HepG2 (cell line): Measurements from ENCODE around the gene PRKN. TPM values are rescaled to one million over a fixed set of nuclear protein-coding genes. Genes with fewer than 3 reads are reported as not detected.

ENCODE experiments used
- ATAC-seq: fragments of 200-7000 bp; cut with Tn5 transposase; 3 replicates; pipeline ENCODE4 v1.9.1; 2020; ENCODE audit warnings: mild to moderate bottlenecking, moderate library complexity
- BruUV-seq: library from RNA; stranded (reverse); fragments of 400-500 nt; replicated peaks from 2 replicates; lab custom pipeline; 2021; lab: Mats Ljungman, UMichigan
- CTCF ChIA-PET: fragments of 300-600 bp; formaldehyde crosslinking; extraction: SDS; loops from one replicate; lab custom pipeline; 2021; ENCODE audit warnings: low total read pairs, inconsistent platforms, low intra/inter-chr PET ratio; lab: Yijun Ruan, JAX
- POLR2A ChIA-PET: fragments of 350-600 bp; sonication (Branson Sonifier 250); formaldehyde crosslinking; loops from one replicate; lab custom pipeline; 2020; ENCODE audit warnings: antibody characterized with exemption, inconsistent platforms; lab: Yijun Ruan, JAX
- DNase-seq: peaks from one replicate; pipeline ENCODE4 v3.0.0-alpha.2; 2015; ENCODE audit warnings: low spot score
- FAIRE-seq: peaks from 3 replicates; lab custom pipeline; 2011; peaks lifted over from hg19 to GRCh38; lab: Jason Lieb, UNC
- H2AFZ ChIP-seq: one replicate; pipeline ENCODE4 v1.6.1; 2011; ENCODE audit warnings: low read length, inconsistent platforms
- H3K27ac ChIP-seq: fragments of 300-600 bp; 3 replicates; pipeline ENCODE4 v1.8.0; 2011; ENCODE audit warnings: mixed run types, mild to moderate bottlenecking, mixed read lengths, low read length, inconsistent platforms; ENCODE audit not compliant: insufficient read depth; ENCODE audit errors: extremely low read length
- H3K27me3 ChIP-seq, 2 experiments: fragments of 200-600 bp in 1 of 2; 2 replicates in 1 of 2; 3 replicates in 1 of 2; pipeline versions ENCODE4 v1.6.0 to v1.8.0; 2011; ENCODE audit warnings: low read length in 2 of 2, mild to moderate bottlenecking in 2 of 2, moderate library complexity in 2 of 2, inconsistent platforms in 1 of 2; ENCODE audit not compliant: insufficient read depth in 2 of 2, control insufficient read depth in 1 of 2
- H3K36me3 ChIP-seq, 2 experiments: fragments of 200-600 bp in 1 of 2; replicated peaks in 1 of 2; 2 replicates in 1 of 2; 3 replicates in 1 of 2; pipeline versions ENCODE4 v1.5.1 to v1.8.0; 2011; ENCODE audit warnings: low read length in 2 of 2, inconsistent platforms in 1 of 2; ENCODE audit not compliant: insufficient read depth in 2 of 2, control insufficient read depth in 1 of 2
- H3K4me1 ChIP-seq: 2 replicates; pipeline ENCODE4 v1.5.1; 2012; ENCODE audit warnings: low read length, inconsistent platforms; ENCODE audit not compliant: insufficient read depth
- H3K4me2 ChIP-seq: 2 replicates; pipeline ENCODE4 v1.6.0; 2011; ENCODE audit warnings: low read depth, low read length, inconsistent platforms
- H3K4me3 ChIP-seq, 3 experiments: fragments of 200-600 bp in 1 of 3; sonication (generic), shearing (Covaris generic) in 1 of 3; replicated peaks in 1 of 3; 2 replicates each; pipeline ENCODE4 v1.5.1; 2011 to 2016; ENCODE audit warnings: low read length in 3 of 3, inconsistent platforms in 2 of 3, low read depth in 2 of 3, mild to moderate bottlenecking in 2 of 3, control low read depth in 1 of 3, mixed read lengths in 1 of 3; ENCODE audit not compliant: insufficient read depth in 1 of 3
- H3K79me2 ChIP-seq: one replicate; pipeline ENCODE4 v1.6.1; 2011; ENCODE audit warnings: low read length, inconsistent platforms; ENCODE audit not compliant: insufficient read depth
- H3K9ac ChIP-seq: 2 replicates; pipeline ENCODE4 v1.6.0; 2011; ENCODE audit warnings: mild to moderate bottlenecking, low read depth, low read length, inconsistent platforms; ENCODE audit not compliant: insufficient read depth
- H3K9me3 ChIP-seq: 2 replicates; pipeline ENCODE4 v1.5.1; 2012; ENCODE audit warnings: mild to moderate bottlenecking, low read length
- H4K20me1 ChIP-seq: 2 replicates; pipeline ENCODE4 v1.6.0; 2011; ENCODE audit warnings: inconsistent platforms, mild to moderate bottlenecking, low read length, moderate library complexity; ENCODE audit not compliant: insufficient read depth
- BCL3 ChIP-seq: sonication (generic); formaldehyde crosslinking; IDR thresholded peaks from 2 replicates; pipeline ENCODE4 v1.5.1; 2020; ENCODE audit warnings: mild to moderate bottlenecking, missing genetic modification reagents, moderate library complexity
- GLI4 ChIP-seq: sonication (generic); formaldehyde crosslinking; IDR thresholded peaks from 2 replicates; pipeline ENCODE4 v1.5.1; 2020; ENCODE audit warnings: missing genetic modification reagents, mild to moderate bottlenecking, moderate library complexity, borderline replicate concordance
- NR2F6 ChIP-seq, 2 experiments: IDR thresholded peaks; 2 replicates each; pipeline ENCODE4 v1.6.1; 2016; ENCODE audit warnings: antibody characterized with exemption in 1 of 2, mild to moderate bottlenecking in 1 of 2
- RAD21 ChIP-seq: fragments of 450-650 bp; formaldehyde crosslinking; IDR thresholded peaks from 2 replicates; pipeline ENCODE4 v1.5.0; 2020; ENCODE audit warnings: mild to moderate bottlenecking
- ZNF260 ChIP-seq: sonication (generic); formaldehyde crosslinking; IDR thresholded peaks from 2 replicates; pipeline ENCODE4 v1.4.0; 2020; ENCODE audit warnings: missing genetic modification reagents, low read depth, mild to moderate bottlenecking, borderline replicate concordance
- ZNF704 ChIP-seq: sonication (generic); formaldehyde crosslinking; IDR thresholded peaks from 2 replicates; pipeline ENCODE4 v1.8.1; 2023; ENCODE audit warnings: mild to moderate bottlenecking, inconsistent platforms, moderate library complexity, missing genetic modification reagents, borderline replicate concordance
- ZNF816 ChIP-seq: sonication (generic); formaldehyde crosslinking; IDR thresholded peaks from 2 replicates; pipeline ENCODE4 v1.8.0; 2022; ENCODE audit warnings: missing genetic modification reagents, mild to moderate bottlenecking, borderline replicate concordance
- ZSCAN29 ChIP-seq: sonication (generic); formaldehyde crosslinking; conservative IDR thresholded peaks from 2 replicates; pipeline ENCODE4 v1.4.0; 2020; ENCODE audit warnings: mild to moderate bottlenecking, missing genetic modification reagents
- WGBS: methylation state at CpG from one replicate; pipeline ENCODE4 v1.1.6; 2017; ENCODE audit warnings: low lambda C conversion rate; 5-methylcytosine and 5-hydroxymethylcytosine counted together
- in situ Hi-C: cut with HindIII; loops from 2 replicates; pipeline ENCODE4 v1.10.0; 2017; ENCODE audit warnings: low pct_unique_long_range_greater_than_20kb; ENCODE audit not compliant: extremely low pct_ligation_motif_present
- intact Hi-C: fragments of 100-400 bp; cut with micrococcal nuclease; formaldehyde crosslinking; loops from one replicate; pipeline ENCODE4 v1.10.0; 2022; ENCODE audit not compliant: unreplicated experiment
- polyA plus RNA-seq, 8 experiments: library from polyadenylated mRNA; depleted of rRNA in 3 of 8; stranded (reverse) in 7 of 8; unstranded in 1 of 8; fragments of >200 nt; fragmentation: Illumina TruSeq in 4 of 8; extraction: Trizol in 4 of 8; gene quantifications; 2 replicates each; pipeline versions ENCODE4 v1.2.1 to v1.2.3, GENCODE V29; 2011 to 2016; ENCODE audit warnings: low read depth in 4 of 8, missing spikeins in 1 of 8, mixed read lengths in 1 of 8; ENCODE audit not compliant: insufficient read depth in 1 of 8
- total RNA-seq, 5 experiments: library from RNA; depleted of rRNA; stranded (reverse); fragments of >200 nt; fragmentation: Illumina TruSeq; extraction: Trizol; gene quantifications; 2 replicates each; pipeline ENCODE4 v1.2.3, GENCODE V29; 2016; ENCODE audit warnings: low read depth in 1 of 5

PRKN gene
- total and polyA plus RNA-seq, 2 of the 13 experiments (the other 11 are each of a cell fraction or from before 2014, with no cell fraction given): 0.31 to 0.44 TPM

GRCh38 chr6:161401587-161402309 is 1325.8 kb downstream of the PRKN start (continued):
- TF ChIP-seq ZSCAN29 (CRISPR knock-in tag): no peak

- Histone ChIP-seq H3K79me2 (no peaks in the 10 kb centered on the region), H3K9ac (no peak overlapping the region), H3K27me3 (no peaks in the 10 kb centered on the region; a peak in 1 of 5 replicates), H3K4me1 (no peaks in the 10 kb centered on the region), H3K27ac (no peak overlapping the region), H3K9me3 (no peaks in the 10 kb centered on the region), H4K20me1 (no peaks in the 10 kb centered on the region), H2AFZ (no peak overlapping the region), H3K36me3 (no peaks in the 10 kb centered on the region), H3K4me2 (no peak overlapping the region), H3K4me3 (no peak overlapping the region)
- CTCF ChIA-PET: no interaction called here
- intact Hi-C loops (no loop called here), in situ Hi-C loops (no loop called here)
- BruUV-seq: no TSS peak
- POLR2A ChIA-PET: no interaction called here
- TF ChIP-seq RAD21 (no peak), ZNF816 (CRISPR knock-in tag) (no peak), ZNF704 (CRISPR knock-in tag) (no peak)
- WGBS: 24% methylated on average over 5 of the region's 5 CpGs
- DNase-seq: no peak
- ATAC-seq: no peak
- no peak for FAIRE-seq
Observed at GRCh38 chr6:161400671-161401070, 1326.9 kb downstream of the PRKN start.

- WGBS: 25% methylated on average over 6 of the region's 6 CpGs
- Histone ChIP-seq H3K4me2 (no peak overlapping the region), H3K79me2 (no peaks in the 10 kb centered on the region), H2AFZ (no peak overlapping the region), H4K20me1 (no peaks in the 10 kb centered on the region), H3K4me3 (no peak overlapping the region), H3K4me1 (no peaks in the 10 kb centered on the region), H3K9me3 (no peaks in the 10 kb centered on the region), H3K9ac (no peak overlapping the region), H3K27me3 (no peaks in the 10 kb centered on the region; a peak in 1 of 5 replicates), H3K36me3 (no peaks in the 10 kb centered on the region), H3K27ac (no peak overlapping the region)
- CTCF ChIA-PET: no interaction called here
- no peak for TF ChIP-seq NR2F6 (IDR thresholded peaks at IDR 0.05)
- no peak for TF ChIP-seq NR2F6 (CRISPR knock-in tag; IDR thresholded peaks at IDR 0.05)
- no peak for TF ChIP-seq GLI4 (CRISPR knock-in tag)
- TF ChIP-seq ZNF260 (CRISPR knock-in tag): no peak
- no peak for TF ChIP-seq BCL3 (CRISPR knock-in tag)
- DNase-seq (no peak), FAIRE-seq (no peak), ATAC-seq (no peak)
- in situ Hi-C loops: no loop called here
- no TSS peak for BruUV-seq
- POLR2A ChIA-PET: no interaction called here
- intact Hi-C loops: no loop called here
Observed at GRCh38 chr6:161396539-161396938, 1331.0 kb downstream of the PRKN start.
